ENCODE results near the gene KMT2A. TPM values are rescaled to one million over a fixed set of nuclear protein-coding genes. Genes with fewer than 3 reads are reported as not detected.

KMT2A gene
- polyA plus RNA-seq, 2 of the 4 experiments (the other 2 are of a cell fraction): 6.8 to 20.3 TPM

- Histone ChIP-seq H3K9me3 (no peaks in the 10 kb centered on the region), H3K4me1 (no peaks in the 10 kb centered on the region), H3K27ac (no peak overlapping the region), H3K4me2 (no peak overlapping the region), H3K4me3 (no peak overlapping the region)
- TF ChIP-seq BCL3 (IDR thresholded peaks at IDR 0.05) (no peak), PBX3 (IDR thresholded peaks at IDR 0.05) (no peak), TP53 (CRISPR knock-in tag; IDR thresholded peaks at IDR 0.05) (no peak), CHD4 (IDR thresholded peaks at IDR 0.05; ENCODE audit: borderline replicate concordance) (no peak), MAZ (IDR thresholded peaks at IDR 0.05; ENCODE audit: borderline replicate concordance, low read depth, low read length) (no peak), TFCP2L1 (CRISPR knock-in tag; IDR thresholded peaks at IDR 0.05) (no peak), BHLHE40 (IDR thresholded peaks at IDR 0.05; ENCODE audit: low read depth, low read length) (no peak), CEBPB (IDR thresholded peaks at IDR 0.05) (no peak), ATOH8 (CRISPR knock-in tag; IDR thresholded peaks at IDR 0.05; ENCODE audit: low read depth) (no peak), RNF2 (IDR thresholded peaks at IDR 0.05; ENCODE audit: borderline replicate concordance, low read depth) (no peak), KDM1A (IDR thresholded peaks at IDR 0.05; ENCODE audit: low read depth) (no peak), PHF8 (IDR thresholded peaks at IDR 0.05; ENCODE audit: borderline replicate concordance, low read depth) (no peak), ZFP36 (IDR thresholded peaks at IDR 0.05; ENCODE audit: borderline replicate concordance, partially characterized antibody) (no peak), POLR2AphosphoS2 (conservative IDR thresholded peaks at IDR 0.05; ENCODE audit: low read length) (no peak), MAFK (IDR thresholded peaks at IDR 0.05; ENCODE audit: partially characterized antibody) (no peak), CBX2 (IDR thresholded peaks at IDR 0.05; ENCODE audit: borderline replicate concordance, low read depth) (no peak), SREBF2 (IDR thresholded peaks at IDR 0.05) (no peak), E2F6 (IDR thresholded peaks at IDR 0.05; ENCODE audit: borderline replicate concordance, low read depth) (no peak), NPAS2 (CRISPR knock-in tag; IDR thresholded peaks at IDR 0.05; ENCODE audit: borderline replicate concordance) (no peak)
- FAIRE-seq: no peak
- ChIA-PET CTCF (no interaction called here), POLR2A (interaction anchor here (0.6 kb wide), 1 partner anchor 12 kb away, joined by 3 read pairs; no protein-coding TSS in a partner anchor)
- DNase-seq (ENCODE audit: low read depth in 1 of 2, low spot score in 1 of 2): no peak
- WGBS (ENCODE audit: missing lambda C conversion rate): 92% methylated on average over 4 of the region's 4 CpGs
- no peak for ATAC-seq
These were observed 11.1 kb downstream of the KMT2A start for GRCh38 chr11:118447423-118447822.

- no peak for ATAC-seq
- DNase-seq (ENCODE audit: low read depth in 1 of 2, low spot score in 1 of 2): no peak
- ChIA-PET CTCF (no interaction called here), POLR2A (no interaction called here)
- no peak for FAIRE-seq
- H3K9me3 ChIP-seq: no peaks in the 10 kb centered on the region
- H3K4me1 ChIP-seq: no peaks in the 10 kb centered on the region
- TF ChIP-seq EP300 (IDR thresholded peaks at IDR 0.05) (no peak), SMC3 (IDR thresholded peaks at IDR 0.05) (no peak), NPAS2 (CRISPR knock-in tag; IDR thresholded peaks at IDR 0.05; ENCODE audit: borderline replicate concordance) (no peak), RARB (CRISPR knock-in tag; IDR thresholded peaks at IDR 0.05) (no peak), RNF2 (IDR thresholded peaks at IDR 0.05; ENCODE audit: borderline replicate concordance, low read depth) (no peak), GATA3 (IDR thresholded peaks at IDR 0.05; ENCODE audit: borderline replicate concordance) (no peak), POLR2A (IDR thresholded peaks at IDR 0.05; ENCODE audit: low read length) (no peak), CEBPB (IDR thresholded peaks at IDR 0.05) (no peak), HOXB13 (CRISPR knock-in tag; IDR thresholded peaks at IDR 0.05; ENCODE audit: low read depth) (no peak), ESRRA (IDR thresholded peaks at IDR 0.05; ENCODE audit: borderline replicate concordance, low read length) (no peak), HDAC2 (IDR thresholded peaks at IDR 0.05) (no peak), MYC (IDR thresholded peaks at IDR 0.05; ENCODE audit: borderline replicate concordance, low read length) (no peak), CHD4 (IDR thresholded peaks at IDR 0.05; ENCODE audit: borderline replicate concordance) (no peak), NFE2L2 (conservative IDR thresholded peaks at IDR 0.05; ENCODE audit: low read length) (no peak), E2F6 (IDR thresholded peaks at IDR 0.05; ENCODE audit: borderline replicate concordance, low read depth) (no peak), CBX2 (IDR thresholded peaks at IDR 0.05; ENCODE audit: borderline replicate concordance, low read depth) (no peak)
- H3K4me3 ChIP-seq: no peak overlapping the region
- no peak overlapping the region for H3K27ac ChIP-seq
- H3K4me2 ChIP-seq: no peak overlapping the region
These were observed 12.0 kb downstream of the KMT2A start for GRCh38 chr11:118448294-118448693.
